ENCODE data around the gene DOCK8.
"Not testable (repeated sequence)": the region's sequence is repeated elsewhere in the genome, so short reads cannot be mapped to it uniquely, and the experiment has no call there.

Gene DOCK8

DNA sequence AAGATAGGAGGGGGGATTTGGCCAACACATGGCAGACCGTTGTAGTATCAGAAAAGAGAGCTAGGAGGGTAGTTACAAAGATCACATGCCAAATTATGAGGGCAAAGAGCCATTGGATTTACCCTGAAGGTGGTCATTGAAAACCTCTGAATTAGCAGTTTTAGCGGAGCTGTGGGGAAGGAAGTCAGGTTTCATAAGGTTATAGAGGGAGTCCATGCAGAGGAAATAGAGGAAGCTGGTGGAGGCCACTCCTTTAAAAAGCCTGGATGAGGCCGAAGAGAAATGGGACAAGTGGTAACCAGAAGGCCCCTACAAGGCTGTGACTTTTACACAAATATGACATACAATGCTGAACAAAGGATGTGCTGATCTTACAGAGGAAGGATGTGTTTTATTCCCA, 13.2 kb downstream of the DOCK8 start:
- no peak for DNase-seq

DNA sequence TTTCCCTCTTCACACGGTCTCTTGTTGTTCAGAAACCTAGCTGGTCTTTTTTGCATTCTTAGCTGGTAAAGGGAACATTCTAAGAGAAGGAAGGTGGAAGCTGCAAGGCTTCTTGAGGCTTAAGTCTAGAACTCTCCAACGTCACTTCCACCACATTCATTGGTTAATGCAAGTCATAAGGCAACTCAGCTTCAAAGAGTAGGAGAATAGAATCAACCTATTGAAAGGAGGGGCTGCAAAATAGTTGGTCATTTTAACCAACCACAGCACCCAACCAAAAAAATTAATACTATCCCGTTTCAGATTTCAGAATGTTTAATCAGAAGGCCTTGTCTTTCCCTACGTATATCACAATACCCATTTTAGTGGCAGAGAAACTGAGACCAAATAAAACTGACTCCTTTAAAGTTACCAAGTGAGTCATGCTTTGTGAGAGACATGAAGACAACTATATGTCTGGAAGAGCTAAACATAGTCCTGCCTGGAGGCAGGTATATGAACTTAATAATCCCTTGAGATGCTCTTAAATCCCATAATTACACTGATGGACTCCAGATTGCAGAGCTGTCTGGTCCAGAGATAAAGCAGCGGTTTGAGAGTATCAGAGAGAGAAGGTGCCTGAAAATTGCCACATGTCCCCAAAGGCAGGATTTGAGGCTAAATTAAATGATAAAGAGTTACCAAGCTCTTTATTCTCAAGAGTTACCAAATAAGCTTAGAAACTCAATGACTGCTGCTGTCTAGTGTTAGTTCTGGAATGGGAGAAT, 14.4 kb downstream of the DOCK8 start:
- no peak for DNase-seq

- not testable (repeated sequence) for DNase-seq
Measured at GRCh38 chr9:231625-232024, 17.0 kb downstream of the DOCK8 start.

DNA sequence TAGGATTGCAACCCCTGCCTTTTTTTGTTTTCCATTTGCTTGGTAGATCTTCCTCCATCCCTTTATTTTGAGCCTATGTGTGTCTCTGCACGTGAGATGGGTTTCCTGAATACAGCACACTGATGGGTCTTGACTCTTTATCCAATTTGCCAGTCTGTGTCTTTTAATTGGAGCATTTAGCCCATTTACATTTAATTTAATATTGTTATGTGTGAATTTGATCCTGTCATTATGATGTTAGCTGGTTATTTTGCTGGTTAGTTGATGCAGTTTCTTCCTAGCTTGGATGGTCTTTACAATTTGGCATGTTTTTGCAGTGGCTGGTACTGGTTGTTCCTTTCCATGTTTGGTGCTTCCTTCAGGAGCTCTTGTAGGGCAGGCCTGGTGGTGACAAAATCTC, 19.0 kb downstream of the DOCK8 start:
- DNase-seq: not testable (repeated sequence)

DNA sequence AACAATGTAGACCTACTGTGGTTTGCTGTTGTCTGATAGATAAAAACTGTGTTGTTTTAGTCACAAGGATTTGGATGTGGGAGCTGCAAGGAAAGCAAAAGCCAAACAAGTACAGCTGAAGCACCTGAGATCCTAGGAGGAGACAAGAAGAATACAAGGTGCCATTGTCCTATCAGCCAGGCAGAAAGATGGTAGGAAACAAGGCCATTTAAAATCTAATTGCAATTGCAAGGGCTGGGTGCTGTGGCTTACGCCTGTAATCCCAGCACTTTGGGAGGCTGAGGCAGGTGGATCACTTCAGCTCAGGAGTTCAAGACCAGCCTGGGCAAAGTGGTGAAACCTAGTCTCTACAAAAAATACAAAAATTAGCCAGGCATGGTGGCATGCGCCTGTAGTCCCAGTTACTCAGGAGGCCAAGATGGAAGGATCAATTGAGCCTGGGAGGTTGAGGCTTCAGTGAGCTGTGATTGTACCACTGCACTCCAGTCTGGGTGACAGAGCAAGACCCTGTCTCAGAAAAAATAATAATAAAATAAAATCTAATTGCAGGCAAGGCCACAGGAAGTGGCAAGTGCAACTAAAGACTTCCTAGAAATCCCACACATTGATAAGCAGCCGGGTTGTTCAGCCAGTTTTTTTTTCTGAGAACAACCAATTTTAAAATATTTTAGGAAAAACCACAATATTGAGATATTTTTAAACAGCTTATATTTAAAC, 22.6 kb downstream of the DOCK8 start:
- no peak for DNase-seq

DNA sequence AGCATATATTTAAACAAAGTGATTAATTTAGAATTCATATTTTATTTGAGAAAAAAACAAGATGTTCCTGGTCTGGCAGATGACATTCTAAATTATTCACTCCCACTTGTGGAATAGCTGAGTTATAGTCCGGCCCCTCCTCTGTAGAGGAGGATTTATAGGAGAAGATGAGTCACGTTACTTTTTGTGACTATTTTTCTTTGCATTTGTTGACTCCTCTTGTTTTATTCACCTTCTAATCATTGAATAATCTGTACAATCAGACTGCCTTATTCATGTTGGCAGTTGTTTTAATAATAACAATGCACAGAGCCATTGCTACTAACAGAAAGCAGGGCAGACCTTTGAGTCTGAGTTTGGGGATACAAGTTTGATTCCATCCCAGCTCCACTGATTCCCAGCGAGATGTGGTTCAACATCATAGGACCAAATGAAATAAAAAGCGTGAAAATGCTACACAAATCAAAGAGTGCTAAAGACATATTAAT, 23.2 kb downstream of the DOCK8 start:
- no peak for DNase-seq

GRCh38 chr9:242461-243080, 27.9 kb downstream of the DOCK8 start:
- DNase-seq: no peak

- no peak for DNase-seq
Measured at GRCh38 chr9:248278-248961, 33.8 kb downstream of the DOCK8 start.

GRCh38 chr9:249025-249424, 34.4 kb downstream of the DOCK8 start:
- DNase-seq: no peak

- no peak for DNase-seq
Measured at GRCh38 chr9:250039-250438, 35.4 kb downstream of the DOCK8 start.

- no peak for DNase-seq
Measured at GRCh38 chr9:250625-251024, 36.0 kb downstream of the DOCK8 start.

DNA sequence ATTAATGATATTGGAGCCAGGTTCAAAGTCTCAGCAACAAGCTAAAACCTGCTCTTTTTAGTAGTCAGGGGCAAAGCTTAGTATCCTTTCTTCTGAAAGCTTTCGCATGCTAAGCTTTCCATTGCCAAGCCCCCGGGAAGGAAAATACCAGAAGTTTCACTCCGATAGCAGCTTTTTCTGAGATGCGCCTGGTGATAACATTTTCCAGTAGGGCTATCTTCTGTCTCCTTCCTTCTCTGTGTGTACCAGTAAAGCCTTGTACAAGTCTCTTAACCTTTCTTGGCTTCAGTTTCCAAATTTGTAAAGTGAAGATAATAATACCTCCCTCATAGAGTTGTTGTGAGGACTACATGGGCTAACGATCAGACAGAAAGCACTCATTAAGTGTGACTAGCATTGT, 36.7 kb downstream of the DOCK8 start:
- DNase-seq: no peak

- DNase-seq: no peak
Measured at GRCh38 chr9:253539-253938, 38.9 kb downstream of the DOCK8 start.

DNA sequence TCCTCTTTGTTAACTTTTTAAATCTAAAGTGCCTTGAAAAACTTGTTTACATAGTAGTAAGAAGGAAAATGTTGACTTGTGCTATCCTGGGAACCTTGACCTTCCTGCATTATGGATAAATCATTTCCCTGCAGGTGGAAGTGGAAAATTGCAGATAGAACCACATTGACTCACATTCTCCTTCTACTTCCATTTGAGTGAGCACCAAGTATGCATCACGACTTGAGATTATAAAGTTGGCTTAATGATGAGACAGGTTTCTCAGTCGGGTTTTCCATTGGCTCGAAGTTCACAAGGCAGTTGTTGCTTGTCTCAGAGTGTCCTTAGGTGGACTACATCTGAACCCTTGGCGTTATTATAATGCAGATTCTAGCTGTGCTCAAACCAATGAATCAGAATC, 39.9 kb downstream of the DOCK8 start:
- DNase-seq: no peak

- no peak for DNase-seq
Measured at GRCh38 chr9:257957-258356, 43.3 kb downstream of the DOCK8 start.

GRCh38 chr9:259405-260404, 45.0 kb downstream of the DOCK8 start:
- no peak for DNase-seq

GRCh38 chr9:264231-264630, 49.6 kb downstream of the DOCK8 start:
- DNase-seq: no peak

GRCh38 chr9:265209-265870, 50.7 kb downstream of the DOCK8 start:
- DNase-seq: no peak

DNA sequence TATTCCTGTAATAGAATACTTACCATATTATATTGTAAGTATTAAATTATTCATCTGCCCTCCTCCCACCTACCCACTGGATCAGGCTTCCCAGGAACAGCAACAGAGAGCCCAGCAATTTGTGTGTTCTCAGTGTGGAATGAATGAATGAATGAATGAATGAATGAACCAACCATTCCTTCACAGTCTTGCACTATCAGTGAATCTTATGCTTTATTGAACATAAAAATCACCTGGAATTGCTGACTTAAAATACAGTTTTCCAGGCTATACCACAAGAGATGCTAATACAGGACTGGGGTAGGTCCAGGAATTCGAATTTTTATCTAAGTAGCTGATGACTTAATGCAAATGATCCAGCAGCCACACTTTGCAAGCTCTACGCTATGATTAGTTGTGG, 51.6 kb downstream of the DOCK8 start:
- no peak for DNase-seq

GRCh38 chr9:268616-269015, 54.0 kb downstream of the DOCK8 start:
- no peak for DNase-seq

GRCh38 chr9:269081-269711, 54.5 kb downstream of the DOCK8 start:
- DNase-seq: no peak
